ENCODE results near the gene HMX1.

Gene HMX1

GRCh38 chr4:8842614-8843013 is 29.0 kb downstream of the HMX1 start:
- no peak for DNase-seq (ENCODE audit: low read depth, low spot score)

GRCh38 chr4:8841678-8842268 is 29.9 kb downstream of the HMX1 start:
- no peak for DNase-seq (ENCODE audit: low read depth, low spot score)

GRCh38 chr4:8840816-8841455 is 30.7 kb downstream of the HMX1 start:
- DNase-seq (ENCODE audit: low read depth, low spot score) = no peak

- DNase-seq (ENCODE audit: low read depth, low spot score) = no peak
Measured at GRCh38 chr4:8840006-8840793, 31.4 kb downstream of the HMX1 start.

- DNase-seq (ENCODE audit: low read depth, low spot score) = no peak
Measured at GRCh38 chr4:8838961-8839431, 32.6 kb downstream of the HMX1 start.

- no peak for DNase-seq (ENCODE audit: low read depth, low spot score)
Measured at GRCh38 chr4:8838296-8838960, 33.2 kb downstream of the HMX1 start.

- no peak for DNase-seq (ENCODE audit: low read depth, low spot score)
Measured at GRCh38 chr4:8837181-8837841, 34.3 kb downstream of the HMX1 start.

- no peak for DNase-seq (ENCODE audit: low read depth, low spot score)
Measured at GRCh38 chr4:8836664-8837171, 34.9 kb downstream of the HMX1 start.

GRCh38 chr4:8835521-8836365 is 35.9 kb downstream of the HMX1 start:
- no peak for DNase-seq (ENCODE audit: low read depth, low spot score)

GRCh38 chr4:8834681-8835220 is 36.9 kb downstream of the HMX1 start:
- DNase-seq (ENCODE audit: low read depth, low spot score) = no peak

GRCh38 chr4:8832113-8832915 is 39.3 kb downstream of the HMX1 start:
- no peak for DNase-seq (ENCODE audit: low read depth, low spot score)

- no peak for DNase-seq (ENCODE audit: low read depth, low spot score)
Measured at GRCh38 chr4:8831221-8832112, 40.2 kb downstream of the HMX1 start.

GRCh38 chr4:8830611-8831200 is 40.9 kb downstream of the HMX1 start:
- no peak for DNase-seq (ENCODE audit: low read depth, low spot score)

- no peak for DNase-seq (ENCODE audit: low read depth, low spot score)
Measured at GRCh38 chr4:8830056-8830455, 41.6 kb downstream of the HMX1 start.

GRCh38 chr4:8829584-8829983 is 42.1 kb downstream of the HMX1 start:
- DNase-seq (ENCODE audit: low read depth, low spot score) = no peak

- DNase-seq (ENCODE audit: low read depth, low spot score) = no peak
Measured at GRCh38 chr4:8828869-8829268, 42.8 kb downstream of the HMX1 start.

GRCh38 chr4:8821151-8821950 is 50.3 kb downstream of the HMX1 start:
- no peak for DNase-seq (ENCODE audit: low read depth, low spot score)
